ENCODE results near the gene NSUN6. TPM values are rescaled to one million over a fixed set of nuclear protein-coding genes. Genes with fewer than 3 reads are reported as not detected.

Gene NSUN6
- total and polyA plus RNA-seq, 2 experiments from 2014 or later: 18.1 to 37.4 TPM

GRCh38 chr10:18681971-18682411, 30.6 kb upstream of the NSUN6 start:
- Histone ChIP-seq H3F3A (replicated peaks; ENCODE audit: low read depth) (no peaks in the 10 kb centered on the region), H3K79me2 (replicated peaks; ENCODE audit: insufficient read depth) (no peaks in the 10 kb centered on the region), H2AFZ (no peak overlapping the region), H3K27me3 (ENCODE audit: insufficient read depth) (no peaks in the 10 kb centered on the region), H3K36me3 (ENCODE audit: insufficient read depth) (no peaks in the 10 kb centered on the region), H3K4me1 (ENCODE audit: insufficient read depth) (peaks cover 4% of the 10 kb centered on the region; the same call in 1 of the 2 replicates), H3K27ac (ENCODE audit: low read depth) (no peak overlapping the region; the same call in 1 of the 2 replicates), H3K4me2 (no peak overlapping the region), H3K4me3 (no peak overlapping the region), H4K20me1 (replicated peaks; ENCODE audit: insufficient read depth) (no peaks in the 10 kb centered on the region), H3K9me2 (ENCODE audit: insufficient read depth) (no peaks in the 10 kb centered on the region)
- Mint-ChIP-seq H3K36me3 (ENCODE audit: low read depth) (peaks cover 8% of the 10 kb centered on the region; the same call in 2 of the 3 replicates), H3K27ac (no peak overlapping the region), H3K9me3 (no peaks in the 10 kb centered on the region), H3K4me3 (no peak overlapping the region), H3K27me3 (ENCODE audit: insufficient read depth, low read depth, poor library complexity) (no peaks in the 10 kb centered on the region), H3K4me1 (peaks cover 4% of the 10 kb centered on the region; the same call in 2 of the 3 replicates)
- ATAC-seq (no peak), DNase-seq (ENCODE audit: low spot score) (no peak)
- TF ChIP-seq EZH2 (IDR thresholded peaks at IDR 0.05; ENCODE audit: low read depth, unreplicated experiment) (no peak), CTCF (conservative IDR thresholded peaks at IDR 0.05; ENCODE audit: low read depth in 2 of 2) (no peak), CREB1 (CRISPR knock-in tag; IDR thresholded peaks at IDR 0.05; ENCODE audit: low read depth) (no peak), JUNB (IDR thresholded peaks at IDR 0.05; ENCODE audit: unreplicated experiment) (no peak), ZNF114 (CRISPR knock-in tag; IDR thresholded peaks at IDR 0.05) (no peak), ZNF331 (CRISPR knock-in tag; IDR thresholded peaks at IDR 0.05; ENCODE audit: low read depth) (no peak), STAT1 (IDR thresholded peaks at IDR 0.05; ENCODE audit: unreplicated experiment) (no peak), REST (IDR thresholded peaks at IDR 0.05; ENCODE audit: unreplicated experiment) (no peak), ZNF462 (CRISPR knock-in tag; IDR thresholded peaks at IDR 0.05) (no peak), ETS1 (IDR thresholded peaks at IDR 0.05) (no peak), NANOG (IDR thresholded peaks at IDR 0.05; ENCODE audit: borderline replicate concordance) (no peak), POLR2AphosphoS5 (IDR thresholded peaks at IDR 0.05; ENCODE audit: low read depth) (no peak), EZH2phosphoT487 (IDR thresholded peaks at IDR 0.05; ENCODE audit: unreplicated experiment) (no peak)
